Measurements from ENCODE around the gene CNTN4.
A peak's percentile ranks its signal among the peaks of the same experiment; 100 is the strongest.

The CNTN4 gene

DNA sequence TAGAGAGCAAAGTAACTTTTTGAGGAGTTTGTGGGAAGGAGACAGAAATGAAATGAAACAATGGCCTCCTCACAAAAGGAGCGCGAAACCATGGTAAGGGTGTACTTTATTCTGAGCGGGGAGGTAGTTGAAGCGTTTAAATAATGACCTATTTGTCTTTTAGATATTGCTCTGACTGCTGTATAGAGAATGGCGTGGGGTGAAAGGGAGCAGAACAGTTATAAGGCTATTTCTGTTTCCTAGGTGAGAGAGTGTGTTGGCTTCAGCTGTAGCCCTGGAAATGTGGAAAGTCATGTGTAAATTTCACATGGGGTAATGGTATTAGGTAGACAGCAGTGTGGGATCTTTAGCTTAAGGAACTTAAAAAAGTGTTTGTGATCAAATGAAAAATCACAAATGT is 54.9 kb downstream of the CNTN4 start:
- DNase-seq, result no peak

DNA sequence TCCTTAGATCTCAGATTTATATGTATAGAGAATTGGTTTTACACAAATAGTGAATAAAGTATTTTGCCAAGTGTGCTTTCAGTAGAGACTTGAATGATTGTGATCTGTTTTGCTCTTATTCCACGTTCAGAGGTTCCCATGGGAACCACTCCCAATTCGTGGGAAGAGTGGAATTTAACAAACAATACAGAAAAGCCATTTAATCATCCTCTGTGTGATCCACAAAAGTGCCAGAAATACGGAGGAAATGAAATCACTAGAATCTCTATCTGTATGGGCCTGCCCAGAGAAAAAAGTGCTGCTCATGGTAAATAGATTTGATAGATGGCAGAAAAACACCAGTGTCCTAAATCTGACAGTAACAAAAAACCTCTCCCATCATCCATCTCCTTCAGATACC is 56.0 kb downstream of the CNTN4 start:
- no peak for DNase-seq

DNA sequence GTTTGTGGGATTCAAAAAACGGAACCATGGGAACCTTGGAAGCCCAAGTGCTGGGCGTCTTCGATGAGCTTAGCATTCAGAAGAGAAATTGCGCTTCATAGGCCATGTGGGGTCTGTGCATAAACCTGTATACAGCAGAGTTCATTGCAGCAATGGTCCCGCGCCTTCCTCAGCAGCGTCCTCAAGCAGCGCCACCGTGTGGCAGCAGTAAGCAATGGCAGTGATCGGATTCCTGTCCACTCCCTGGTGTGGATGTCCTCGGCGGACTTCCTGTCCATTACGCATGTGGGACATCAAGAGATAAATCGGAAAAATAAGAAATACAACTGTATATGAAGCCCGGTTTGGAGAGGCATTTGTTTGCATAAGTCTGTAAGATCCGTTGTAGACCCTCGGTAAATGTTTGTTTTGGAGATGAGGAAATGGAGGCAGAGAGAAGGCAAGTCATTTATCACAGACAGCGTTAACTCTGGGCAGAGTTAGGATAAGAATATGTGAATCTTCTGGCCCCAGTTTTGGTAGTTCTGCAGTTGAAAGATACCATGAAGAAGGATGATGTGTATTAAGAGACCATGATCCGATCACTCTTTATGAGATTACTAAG is 57.7 kb downstream of the CNTN4 start:
- peak; percentile 13 for DNase-seq

DNA sequence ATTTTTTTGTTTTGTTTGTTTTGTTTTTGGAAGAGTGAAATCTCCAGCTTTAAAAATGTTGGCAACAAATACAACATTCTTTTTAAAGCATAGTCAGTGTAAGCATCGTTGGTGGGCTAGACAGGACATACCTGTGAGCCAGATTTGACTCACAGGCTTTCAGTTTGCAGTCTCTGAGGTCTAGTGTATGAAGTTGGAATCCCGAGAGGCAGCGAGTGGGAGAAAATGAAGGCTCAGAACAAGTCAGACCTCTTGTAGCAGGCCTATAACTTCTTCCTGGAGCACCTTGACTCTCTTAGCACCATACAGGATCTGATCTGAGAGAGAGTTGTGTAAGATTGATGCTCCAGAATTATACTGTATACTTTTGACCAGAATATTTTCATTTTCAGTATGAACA is 60.2 kb downstream of the CNTN4 start:
- no peak for DNase-seq

DNA sequence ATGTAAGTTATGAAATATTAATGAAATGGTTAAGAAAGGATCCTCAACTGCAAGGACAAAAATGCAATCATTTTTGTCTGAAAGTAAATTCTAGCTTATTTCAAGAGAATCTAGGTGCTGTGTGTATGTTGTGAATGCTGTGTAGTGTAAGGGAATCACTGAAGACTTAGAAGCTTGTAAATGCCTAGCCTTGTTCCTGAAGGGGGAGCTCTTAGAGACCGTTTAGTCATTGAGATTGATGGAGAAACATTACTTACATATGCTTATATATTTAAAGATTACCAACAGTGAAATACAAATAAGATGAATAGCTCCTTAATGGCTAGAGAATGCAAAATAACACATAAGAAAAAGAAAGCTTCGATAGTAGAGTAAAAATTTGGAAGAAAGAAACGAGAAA is 67.9 kb downstream of the CNTN4 start:
- DNase-seq, result no peak

DNA sequence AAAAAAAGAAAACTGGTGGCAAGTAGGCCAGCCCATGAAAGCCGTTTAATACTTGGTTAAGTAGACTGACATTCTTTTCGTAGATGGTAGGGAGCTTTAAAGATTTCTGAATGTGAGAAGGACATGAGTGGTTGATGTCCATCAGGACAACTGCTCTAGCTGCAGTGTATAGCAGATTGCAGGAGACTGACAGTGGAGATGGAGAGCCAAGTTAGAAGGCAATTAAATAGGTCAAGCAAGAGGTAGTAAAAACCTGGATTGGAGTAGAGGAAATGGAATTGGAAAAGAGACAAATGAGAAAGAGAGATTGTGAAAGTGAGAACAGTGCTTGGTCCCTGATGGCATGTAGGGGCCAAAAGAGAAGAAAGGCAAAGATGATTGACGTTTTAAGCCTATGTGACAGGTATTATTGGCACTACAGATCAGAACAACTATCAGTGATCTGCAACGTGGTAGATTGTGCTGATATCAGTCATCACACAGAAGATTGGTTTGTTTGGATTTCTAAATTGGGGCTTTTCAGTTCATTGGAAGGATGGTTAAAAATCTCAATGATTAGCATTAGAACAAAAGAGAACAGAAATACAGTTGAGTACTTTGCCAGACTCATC is 74.0 kb downstream of the CNTN4 start:
- DNase-seq, result no peak

DNA sequence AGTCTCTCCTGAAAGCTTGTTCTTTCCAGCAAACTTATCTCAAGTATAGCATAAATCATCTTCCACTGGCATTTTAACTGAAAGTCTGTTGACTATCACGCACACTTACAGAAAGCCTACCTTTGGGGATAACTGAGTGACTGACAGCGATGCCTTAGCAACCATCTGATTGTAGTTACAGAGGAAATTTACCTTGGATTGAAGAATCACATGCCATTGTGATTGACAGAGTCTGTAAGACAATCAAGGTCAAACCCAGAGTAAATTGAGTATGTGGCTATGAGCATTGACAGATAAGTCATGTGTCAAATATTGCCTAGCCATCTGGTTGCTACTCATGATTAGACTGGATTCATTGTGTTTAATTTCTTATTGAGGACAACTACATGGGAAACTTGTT is 82.0 kb downstream of the CNTN4 start:
- no peak for DNase-seq

DNA sequence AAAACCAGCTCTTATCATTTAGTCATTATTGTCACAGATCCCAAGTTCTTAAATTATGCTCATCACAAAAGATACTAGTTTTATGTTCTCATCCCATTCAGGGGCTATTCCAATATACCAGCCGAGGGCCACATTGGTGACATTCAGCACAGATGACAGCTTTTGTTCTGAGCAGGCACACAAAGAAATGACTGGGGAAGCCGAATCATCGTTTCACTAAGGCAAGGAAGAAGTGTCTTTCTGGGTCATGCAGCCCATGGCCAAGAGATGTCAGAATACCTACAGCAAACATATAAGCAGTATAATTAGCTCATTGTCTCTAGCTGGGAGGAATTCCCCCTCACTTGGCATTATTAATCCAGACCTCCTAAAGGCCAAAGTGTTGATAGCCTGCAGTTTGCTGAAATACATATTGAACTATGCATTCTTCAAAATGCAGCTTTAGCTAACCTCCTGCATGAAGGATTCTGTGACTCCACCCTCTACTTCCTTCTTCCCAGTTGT is 100.2 kb downstream of the CNTN4 start:
- DNase-seq, result no peak

DNA sequence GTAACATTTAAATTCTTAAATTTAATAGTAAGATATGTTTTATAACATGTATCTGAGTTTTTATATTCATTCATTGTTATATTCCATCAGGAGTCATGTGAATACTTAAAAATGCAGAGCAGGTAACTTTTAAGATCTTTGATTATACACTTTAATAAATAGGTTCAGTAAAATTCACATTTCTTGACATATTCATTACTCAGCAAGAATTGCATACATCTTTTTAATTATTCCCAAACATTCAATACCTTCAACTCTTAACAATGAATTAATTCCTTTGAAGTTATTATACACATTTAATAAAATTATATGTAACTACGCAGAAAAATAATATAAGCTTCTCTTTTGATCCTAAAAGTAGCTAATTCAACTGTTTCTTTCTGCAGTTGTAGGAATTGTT is 105.4 kb downstream of the CNTN4 start:
- DNase-seq, result no peak

DNA sequence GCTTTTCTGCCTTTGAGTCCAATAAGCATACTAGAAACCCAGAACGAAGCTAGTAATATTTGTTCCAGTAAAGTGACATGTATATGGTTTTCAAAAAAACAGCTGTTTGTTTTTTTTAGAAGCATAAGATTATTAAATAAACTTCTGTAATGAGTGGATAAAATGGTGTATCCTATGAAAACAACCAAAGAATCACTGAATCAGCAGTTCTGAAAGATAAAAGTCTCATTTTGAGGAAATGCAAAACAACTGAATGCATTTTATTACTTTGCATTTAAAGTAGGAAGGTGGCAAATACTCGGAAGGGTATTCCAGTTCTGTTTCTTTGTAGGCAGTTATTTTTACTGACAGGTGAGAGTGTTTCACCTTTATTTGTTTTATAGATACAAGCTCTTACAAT is 107.0 kb downstream of the CNTN4 start:
- no peak for DNase-seq

DNA sequence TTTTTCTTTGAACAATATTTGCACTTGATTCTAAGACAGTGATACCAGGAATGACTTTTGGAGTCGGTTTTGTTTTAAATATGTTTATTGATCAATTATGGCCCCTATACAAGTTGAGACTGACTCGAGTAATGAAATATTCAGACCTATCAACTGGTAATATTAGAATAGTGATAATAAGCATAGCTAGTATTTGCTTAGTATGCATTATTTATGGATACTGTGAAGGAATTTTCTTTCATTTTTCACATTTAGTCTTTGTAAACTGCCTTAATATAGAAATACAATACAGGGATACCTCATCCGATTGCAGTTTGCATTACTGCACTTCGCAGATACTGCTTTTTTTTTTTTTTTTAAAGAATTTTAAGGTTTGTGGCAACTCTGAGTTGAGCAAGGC is 107.9 kb downstream of the CNTN4 start:
- DNase-seq, result no peak

DNA sequence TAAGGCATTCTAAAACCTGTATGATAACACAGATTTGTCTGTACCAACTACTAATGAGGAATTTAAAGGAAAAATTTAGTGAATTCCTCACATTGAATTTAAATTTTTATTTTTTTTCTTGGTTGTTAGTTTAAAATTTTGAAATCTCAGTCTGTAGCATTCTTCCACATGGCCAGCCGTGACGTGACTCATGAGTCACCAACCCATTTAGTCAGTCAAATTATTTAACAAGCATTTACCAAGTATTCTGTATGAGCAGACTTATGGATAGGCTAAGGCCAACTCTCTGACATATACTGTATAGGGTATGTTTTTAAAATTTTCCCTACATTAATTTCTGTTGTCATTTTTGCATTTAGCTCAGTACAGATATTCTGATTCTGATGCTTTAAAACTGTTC is 112.9 kb downstream of the CNTN4 start:
- DNase-seq, result no peak

DNA sequence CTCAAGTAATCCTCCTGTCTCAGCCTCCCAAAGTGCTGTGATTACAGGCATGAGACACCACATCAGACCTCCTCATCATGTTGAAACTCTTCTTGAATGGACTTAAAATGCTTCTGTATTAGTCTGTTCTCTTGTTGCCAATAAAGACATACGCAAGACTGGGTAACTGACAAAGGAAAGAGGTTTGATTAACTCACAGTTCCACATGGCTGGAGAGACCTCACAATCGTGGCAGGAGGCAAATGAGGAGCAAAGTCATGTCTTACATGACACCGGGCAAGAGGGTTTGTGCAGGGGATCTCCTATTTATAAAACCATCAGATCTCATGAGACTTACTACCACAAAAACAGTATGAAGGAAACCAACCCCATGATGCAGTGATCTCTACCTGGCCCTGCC is 113.5 kb downstream of the CNTN4 start:
- DNase-seq, result no peak

DNA sequence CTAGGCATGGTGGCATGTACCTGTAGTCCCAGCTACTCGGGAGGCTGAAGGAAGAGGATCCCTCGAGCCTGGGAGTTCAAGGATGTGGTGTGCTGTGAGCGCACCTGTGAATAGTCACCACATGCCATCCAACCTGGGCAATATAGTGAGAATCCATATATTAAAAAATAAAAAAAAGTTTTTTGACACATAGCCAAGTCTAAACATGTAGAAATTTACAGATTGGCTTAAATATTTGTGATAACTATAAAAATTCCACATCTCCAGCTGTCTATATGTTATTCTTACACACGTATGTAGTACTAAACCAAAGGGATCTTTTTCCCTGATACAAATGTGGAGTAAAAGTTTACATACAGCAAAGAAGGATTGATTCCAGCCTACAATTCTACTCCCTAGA is 119.7 kb downstream of the CNTN4 start:
- DNase-seq, result no peak

DNA sequence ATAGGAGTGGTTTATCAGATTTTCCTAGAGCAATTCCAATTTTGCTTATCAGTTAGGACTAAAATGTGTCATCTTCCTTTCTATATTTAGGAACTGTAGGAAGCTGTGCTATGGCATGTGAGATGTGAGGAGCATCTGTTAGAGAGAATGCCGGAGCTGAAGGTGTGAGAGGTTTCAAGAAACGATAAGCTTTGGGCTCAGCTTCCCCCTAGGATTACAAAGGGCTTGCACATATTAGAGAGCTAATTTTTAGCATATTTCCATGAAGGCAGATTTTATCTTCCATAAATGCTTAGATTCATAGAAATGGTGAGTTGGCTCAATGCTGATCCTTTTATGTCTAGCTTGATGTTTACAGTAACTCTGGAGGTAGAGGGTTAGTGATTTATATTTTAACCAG is 120.2 kb downstream of the CNTN4 start:
- DNase-seq, result no peak

DNA sequence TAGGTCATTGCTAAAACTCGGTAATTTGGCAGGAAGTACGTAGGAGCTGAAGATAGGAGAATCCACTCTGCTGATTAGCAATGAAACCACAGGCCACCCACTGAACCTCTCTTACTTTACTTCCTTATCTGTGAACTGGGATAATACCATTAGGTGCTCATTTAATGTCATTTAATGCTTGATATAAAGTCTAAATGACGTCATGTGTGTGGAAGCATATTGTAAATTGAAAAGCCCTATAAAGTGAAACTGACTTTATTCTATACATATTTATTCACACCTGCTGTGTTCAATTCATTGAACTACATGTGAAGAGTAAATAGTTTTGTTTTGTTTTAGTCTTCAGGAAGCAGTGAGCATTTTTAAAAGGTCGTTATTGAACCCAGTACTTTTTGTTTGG is 137.5 kb downstream of the CNTN4 start:
- no peak for DNase-seq

DNA sequence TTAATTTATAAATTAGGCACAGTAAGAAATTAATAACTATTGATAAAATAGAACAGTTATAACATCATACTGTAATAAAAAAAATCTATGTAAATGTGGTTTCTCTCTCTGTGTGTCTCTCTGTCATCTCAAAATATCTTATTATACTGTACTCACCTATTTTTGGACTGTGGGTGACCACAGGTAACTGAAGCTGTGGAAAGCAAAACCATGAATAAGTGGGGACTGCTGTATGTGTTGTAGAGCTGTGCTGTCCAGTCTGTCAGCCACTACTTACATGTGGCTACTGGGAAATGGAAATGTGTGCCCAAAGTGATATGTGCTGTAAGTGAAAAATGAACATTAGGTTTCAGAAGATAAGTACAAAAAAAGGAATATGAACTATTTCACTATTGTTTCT is 145.5 kb downstream of the CNTN4 start:
- no peak for DNase-seq

DNA sequence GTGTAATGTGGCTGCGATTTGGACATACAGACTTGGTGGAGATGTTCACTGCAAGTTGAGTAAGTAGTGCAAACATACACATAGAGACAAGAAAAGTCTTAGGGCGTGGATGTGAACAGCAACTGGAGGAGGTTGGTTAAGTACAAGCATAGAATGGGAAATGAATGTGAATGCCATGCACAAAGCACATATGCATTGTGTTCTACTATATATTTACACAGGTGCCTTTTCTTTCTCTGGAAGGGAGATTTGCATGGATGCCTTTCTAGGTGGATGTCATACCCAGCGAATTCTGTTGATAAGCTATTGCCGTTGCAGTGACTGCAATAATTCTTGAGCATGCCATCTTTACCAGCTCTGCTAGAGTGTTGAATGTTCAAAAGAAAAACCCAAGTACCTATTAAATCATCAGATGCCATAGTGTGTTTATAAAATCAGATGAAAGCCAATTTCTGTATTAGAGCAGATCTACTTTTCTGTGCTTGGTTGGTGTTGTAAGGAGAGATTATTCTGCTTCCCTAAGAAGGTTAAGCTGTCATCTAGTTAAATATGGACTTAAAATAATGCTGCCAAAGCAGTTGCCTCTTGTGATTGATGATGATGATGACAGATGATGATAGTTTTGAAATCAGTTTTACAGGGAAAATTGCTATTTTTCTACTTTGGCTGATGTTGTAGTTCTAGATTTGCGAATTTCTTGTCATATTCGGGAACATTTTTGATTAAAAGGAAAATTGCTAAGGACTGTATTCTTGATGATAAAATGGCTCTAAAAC is 148.4 kb downstream of the CNTN4 start:
- DNase-seq, result no peak

DNA sequence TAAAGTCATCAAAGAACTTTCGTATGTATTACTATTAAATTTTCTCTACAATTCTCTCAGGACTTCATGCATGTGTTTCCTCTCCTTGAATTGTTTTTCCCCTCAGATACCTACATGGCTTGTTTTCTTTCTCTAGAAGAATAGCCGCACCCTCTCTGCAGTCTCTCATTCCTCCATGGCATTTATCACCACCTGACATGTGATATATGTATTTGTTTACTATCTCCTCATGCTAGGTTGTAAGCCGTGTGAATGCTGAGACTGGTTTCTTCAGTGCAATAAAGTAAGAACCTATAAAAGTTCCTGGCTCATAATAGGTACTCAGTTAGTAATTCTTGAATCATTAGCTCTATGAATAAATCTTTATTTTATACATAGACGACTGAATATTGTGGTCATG is 149.2 kb downstream of the CNTN4 start:
- DNase-seq, result no peak

DNA sequence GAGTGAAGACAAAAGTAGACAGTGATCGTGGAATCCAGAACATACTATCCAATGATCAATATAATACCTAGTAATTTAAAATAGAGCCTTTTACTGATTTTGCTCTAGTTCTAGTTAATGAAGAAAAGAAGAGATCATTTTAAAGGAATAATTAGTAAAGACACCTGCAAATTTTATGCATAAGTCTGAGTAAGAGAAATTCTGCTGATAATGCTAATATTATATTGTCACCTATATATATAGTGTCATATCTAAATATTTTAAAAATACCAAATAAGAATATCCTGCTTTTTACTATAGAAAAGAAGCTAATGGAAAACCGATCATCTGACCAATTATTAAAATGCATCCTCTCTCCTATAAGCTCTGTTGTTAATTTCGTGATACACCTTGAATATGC is 152.1 kb downstream of the CNTN4 start:
- no peak for DNase-seq

DNA sequence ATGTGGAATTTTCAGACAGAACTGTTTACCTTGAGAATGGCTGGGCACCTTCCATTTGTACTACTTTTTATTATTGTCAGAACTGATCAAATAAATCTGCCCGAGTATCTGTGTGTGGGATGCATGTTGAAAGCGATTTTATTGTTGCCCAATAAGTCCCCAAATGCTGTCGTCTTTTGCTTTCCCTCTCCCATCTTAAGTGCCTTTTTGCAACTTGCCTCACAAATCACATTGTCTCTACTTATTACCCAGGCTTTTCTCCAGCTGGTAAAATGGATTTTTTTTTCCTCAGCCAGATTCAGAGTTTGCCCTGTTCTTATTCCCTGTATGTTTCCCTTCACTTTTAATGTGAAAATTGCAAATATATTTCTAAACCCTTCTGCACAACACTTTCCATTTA is 163.1 kb downstream of the CNTN4 start:
- DNase-seq, result no peak

DNA sequence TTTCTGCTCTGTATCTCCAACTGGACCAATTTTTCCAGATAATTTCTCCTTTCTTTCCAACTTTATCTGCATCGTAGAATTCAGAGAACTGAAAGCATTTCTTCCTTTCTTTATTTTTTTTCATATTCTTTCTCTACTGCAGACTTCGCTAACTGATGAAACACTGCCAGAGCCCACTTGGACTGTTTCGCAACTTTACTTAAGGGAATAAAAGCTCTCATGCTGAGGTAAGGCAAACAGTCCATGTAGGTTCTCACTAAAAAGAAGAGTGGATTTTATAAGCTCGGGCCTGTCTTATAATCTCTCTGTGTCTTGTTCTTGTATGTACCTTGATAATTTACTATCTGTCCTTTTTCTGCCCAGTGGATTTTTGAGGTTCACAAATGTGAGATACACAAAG is 163.5 kb downstream of the CNTN4 start:
- DNase-seq, result no peak

DNA sequence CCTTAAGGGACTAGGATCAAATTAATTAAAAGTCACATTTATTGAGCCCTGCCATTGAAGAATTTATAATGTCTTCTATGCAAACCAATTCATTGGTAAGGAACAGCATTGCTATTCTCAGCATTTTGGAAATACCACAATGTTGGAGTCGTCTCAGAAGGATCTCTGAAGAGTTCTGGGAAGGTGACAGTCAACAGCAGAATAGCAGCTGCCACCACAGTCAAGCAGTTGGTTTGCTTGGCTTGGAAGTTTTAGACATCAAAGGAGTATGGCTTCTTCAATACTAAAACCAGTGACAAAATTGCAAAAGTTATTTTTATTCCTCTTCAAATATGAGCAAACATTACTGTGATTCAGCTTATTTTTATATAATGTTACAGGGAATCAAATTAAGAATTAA is 167.9 kb downstream of the CNTN4 start:
- DNase-seq, result no peak

DNA sequence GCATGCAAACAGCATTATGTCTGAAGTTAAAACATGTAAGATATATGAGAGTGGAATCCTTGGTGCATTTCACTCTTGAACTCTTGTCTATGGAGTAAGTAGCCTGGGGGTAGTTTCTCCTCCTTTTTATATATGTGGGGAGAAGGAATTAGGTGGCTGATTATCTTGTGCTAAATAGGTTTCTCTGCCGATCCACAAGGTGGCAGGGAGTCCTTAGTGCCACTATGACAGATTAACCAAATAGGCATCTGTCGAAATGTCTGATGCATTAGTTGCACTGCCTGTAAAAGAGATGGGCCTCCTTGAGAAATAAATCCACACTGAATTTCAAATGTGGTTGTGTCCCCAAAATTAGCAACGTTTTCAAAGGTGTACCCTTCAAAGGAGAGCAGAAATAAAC is 170.1 kb downstream of the CNTN4 start:
- DNase-seq, result no peak

DNA sequence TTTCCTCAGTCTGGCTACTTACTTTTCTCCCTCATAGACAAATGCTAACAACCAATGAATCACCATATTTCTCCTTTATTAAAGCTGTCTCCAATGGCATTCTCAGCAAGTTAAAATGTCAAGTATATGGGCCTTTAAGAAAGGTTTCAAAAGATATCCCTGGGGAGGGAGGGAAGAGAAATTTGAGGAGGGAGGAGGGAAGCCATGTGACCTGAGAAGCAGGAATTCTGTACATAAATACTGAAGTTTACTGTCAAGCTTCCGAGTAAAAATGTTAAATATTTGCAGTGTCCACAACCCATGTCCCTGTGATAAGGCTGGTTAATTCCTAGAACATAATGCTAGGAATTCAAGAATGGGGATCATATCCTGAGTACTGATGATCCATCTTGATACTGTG is 175.9 kb downstream of the CNTN4 start:
- DNase-seq, result no peak

Measured in 8988T (cell line).